MM.1S (cell line): ENCODE data around the gene GAREM1.

Experiments used
- DNase-seq: peaks from one replicate; pipeline ENCODE4 v3.0.0-alpha.2; 2015
- H2AFZ ChIP-seq: fragments of 300-600 bp; sonication (generic); 2 replicates; pipeline ENCODE4 v1.6.0; 2016; ENCODE audit warnings: antibody characterized with exemption, low read length
- H3F3A ChIP-seq: fragments of 300-600 bp; sonication (generic); 2 replicates; pipeline ENCODE4 v1.6.1; 2016; ENCODE audit warnings: mild to moderate bottlenecking, antibody characterized with exemption, low read length, moderate library complexity, mixed read lengths; ENCODE audit not compliant: insufficient read depth
- H3K27ac ChIP-seq: fragments of 300-600 bp; sonication (generic); 2 replicates; pipeline ENCODE4 v1.5.1; 2016; ENCODE audit warnings: mild to moderate bottlenecking, low read length
- H3K27me3 ChIP-seq: fragments of 300-600 bp; sonication (generic); replicated peaks from 2 replicates; pipeline ENCODE4 v1.6.0; 2016; ENCODE audit warnings: low read length; ENCODE audit not compliant: insufficient read depth
- H3K36me3 ChIP-seq: fragments of 300-600 bp; sonication (generic); replicated peaks from 2 replicates; pipeline ENCODE4 v1.6.1; 2016; ENCODE audit warnings: mild to moderate bottlenecking, low read length, mixed read lengths; ENCODE audit not compliant: insufficient read depth
- H3K4me1 ChIP-seq: fragments of 300-600 bp; sonication (generic); 2 replicates; pipeline ENCODE4 v1.6.1; 2016; ENCODE audit warnings: low read length, mixed read lengths
- H3K4me2 ChIP-seq: fragments of 300-600 bp; sonication (generic); 2 replicates; pipeline ENCODE4 v1.6.0; 2016; ENCODE audit warnings: low read depth, low read length
- H3K4me3 ChIP-seq: fragments of 300-600 bp; sonication (generic); 2 replicates; pipeline ENCODE4 v1.5.1; 2016; ENCODE audit warnings: low read length, mixed read lengths
- H3K79me2 ChIP-seq: fragments of 300-600 bp; sonication (generic); 2 replicates; pipeline ENCODE4 v1.6.1; 2016; ENCODE audit warnings: mixed run types, low read length, mixed read lengths
- H3K9ac ChIP-seq: fragments of 300-600 bp; sonication (generic); 2 replicates; pipeline ENCODE4 v1.6.1; 2016; ENCODE audit warnings: low read length, mixed read lengths
- H3K9me2 ChIP-seq: fragments of 300-600 bp; sonication (generic); replicated peaks from 2 replicates; pipeline ENCODE4 v1.6.1; 2016; ENCODE audit warnings: mild to moderate bottlenecking, low read length, mixed read lengths; ENCODE audit not compliant: insufficient read depth
- H3K9me3 ChIP-seq: fragments of 300-600 bp; sonication (generic); replicated peaks from 2 replicates; pipeline ENCODE4 v1.6.1; 2016; ENCODE audit warnings: mild to moderate bottlenecking, low read length, mixed read lengths; ENCODE audit not compliant: insufficient read depth
- H4K20me1 ChIP-seq: fragments of 300-600 bp; sonication (generic); 2 replicates; pipeline ENCODE4 v1.6.1; 2016; ENCODE audit warnings: mild to moderate bottlenecking, low read length, moderate library complexity, mixed read lengths; ENCODE audit not compliant: insufficient read depth
- EZH2 ChIP-seq: fragments of 300-600 bp; sonication (generic); optimal IDR thresholded peaks from 2 replicates; pipeline ENCODE3; 2017; ENCODE audit warnings: low read depth, mild to moderate bottlenecking, antibody characterized with exemption, low read length, mixed read lengths
- EZH2phosphoT487 ChIP-seq: fragments of 300-600 bp; sonication (generic); IDR thresholded peaks from 2 replicates; pipeline ENCODE4 v1.6.1; 2018; ENCODE audit warnings: antibody characterized with exemption, low read length
- TF ChIP-seq, protein P1 (sequence below): fragments of 300-600 bp; sonication (generic); IDR thresholded peaks from 2 replicates; pipeline ENCODE4 v1.5.1; 2016; ENCODE audit warnings: antibody characterized with exemption, low read length, mixed read lengths

Gene GAREM1

GRCh38 chr18:32297579-32298170 lies 173.0 kb downstream of the GAREM1 start:
- no peaks in the 10 kb centered on the region for H3K9me2 ChIP-seq
- H3K4me2 ChIP-seq, result no peak overlapping the region
- no peaks in the 10 kb centered on the region; the same call in 1 of the 2 replicates for H3F3A ChIP-seq
- no peak for DNase-seq
- H3K9ac ChIP-seq, result no peak overlapping the region
- no peak overlapping the region for H3K4me3 ChIP-seq
- no peak for TF ChIP-seq EZH2
- TF ChIP-seq, protein P1, sequence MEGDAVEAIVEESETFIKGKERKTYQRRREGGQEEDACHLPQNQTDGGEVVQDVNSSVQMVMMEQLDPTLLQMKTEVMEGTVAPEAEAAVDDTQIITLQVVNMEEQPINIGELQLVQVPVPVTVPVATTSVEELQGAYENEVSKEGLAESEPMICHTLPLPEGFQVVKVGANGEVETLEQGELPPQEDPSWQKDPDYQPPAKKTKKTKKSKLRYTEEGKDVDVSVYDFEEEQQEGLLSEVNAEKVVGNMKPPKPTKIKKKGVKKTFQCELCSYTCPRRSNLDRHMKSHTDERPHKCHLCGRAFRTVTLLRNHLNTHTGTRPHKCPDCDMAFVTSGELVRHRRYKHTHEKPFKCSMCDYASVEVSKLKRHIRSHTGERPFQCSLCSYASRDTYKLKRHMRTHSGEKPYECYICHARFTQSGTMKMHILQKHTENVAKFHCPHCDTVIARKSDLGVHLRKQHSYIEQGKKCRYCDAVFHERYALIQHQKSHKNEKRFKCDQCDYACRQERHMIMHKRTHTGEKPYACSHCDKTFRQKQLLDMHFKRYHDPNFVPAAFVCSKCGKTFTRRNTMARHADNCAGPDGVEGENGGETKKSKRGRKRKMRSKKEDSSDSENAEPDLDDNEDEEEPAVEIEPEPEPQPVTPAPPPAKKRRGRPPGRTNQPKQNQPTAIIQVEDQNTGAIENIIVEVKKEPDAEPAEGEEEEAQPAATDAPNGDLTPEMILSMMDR, result no peak
- no peak for TF ChIP-seq EZH2phosphoT487
- no peaks in the 10 kb centered on the region for H3K36me3 ChIP-seq
- no peaks in the 10 kb centered on the region for H3K79me2 ChIP-seq
- no peaks in the 10 kb centered on the region for H3K27me3 ChIP-seq
- no peak overlapping the region for H3K27ac ChIP-seq
- no peak overlapping the region for H2AFZ ChIP-seq
- H4K20me1 ChIP-seq, result no peaks in the 10 kb centered on the region
- peaks cover 13% of the 10 kb centered on the region for H3K4me1 ChIP-seq
- H3K9me3 ChIP-seq, result no peaks in the 10 kb centered on the region

- no peaks in the 10 kb centered on the region for H3F3A ChIP-seq
Observed at GRCh38 chr18:32296851-32297250, 173.8 kb downstream of the GAREM1 start.

GRCh38 chr18:32295604-32296003 lies 175.1 kb downstream of the GAREM1 start:
- TF ChIP-seq, protein P1, result no peak
- no peak for TF ChIP-seq EZH2
- no peak for TF ChIP-seq EZH2phosphoT487
- DNase-seq, result no peak

More at GRCh38 chr18:32296851-32297250, 173.8 kb downstream of the GAREM1 start:
- Histone ChIP-seq H2AFZ (no peak overlapping the region), H3K27me3 (no peaks in the 10 kb centered on the region), H3K27ac (no peak overlapping the region), H3K4me1 (peaks cover 5% of the 10 kb centered on the region; the same call in 1 of the 2 replicates), H3K79me2 (no peaks in the 10 kb centered on the region), H3K36me3 (no peaks in the 10 kb centered on the region), H3K4me3 (no peak overlapping the region), H3K4me2 (no peak overlapping the region), H3K9me3 (no peaks in the 10 kb centered on the region), H3K9ac (no peak overlapping the region), H4K20me1 (no peaks in the 10 kb centered on the region), H3K9me2 (no peaks in the 10 kb centered on the region)
- TF ChIP-seq EZH2, result no peak
- TF ChIP-seq, protein P1, result no peak
- no peak for TF ChIP-seq EZH2phosphoT487
- DNase-seq, result no peak

More at GRCh38 chr18:32295604-32296003, 175.1 kb downstream of the GAREM1 start:
- Histone ChIP-seq H3F3A (no peaks in the 10 kb centered on the region), H3K4me3 (no peak overlapping the region), H3K9ac (no peak overlapping the region), H3K27ac (no peak overlapping the region), H3K79me2 (no peaks in the 10 kb centered on the region), H4K20me1 (no peaks in the 10 kb centered on the region), H3K4me1 (no peaks in the 10 kb centered on the region), H3K9me3 (no peaks in the 10 kb centered on the region), H3K4me2 (no peak overlapping the region), H2AFZ (no peak overlapping the region), H3K27me3 (no peaks in the 10 kb centered on the region), H3K9me2 (no peaks in the 10 kb centered on the region), H3K36me3 (no peaks in the 10 kb centered on the region)
